GM12873 (cell line): ENCODE results near the gene CKAP5.

Source experiments
- CTCF ChIP-seq: IDR thresholded peaks from 2 replicates; pipeline ENCODE4 v1.5.1; 2012; ENCODE audit warnings: low read depth, mild to moderate bottlenecking, moderate library complexity, low read length, control low read depth; ENCODE audit not compliant: insufficient read depth; ENCODE audit errors: missing control alignments

Gene CKAP5

GRCh38 chr11:46701078-46701654 lies 144.9 kb downstream of the CKAP5 start:
- no peak for TF ChIP-seq CTCF

- TF ChIP-seq CTCF = no peak
Measured at GRCh38 chr11:46700241-46701077, 145.6 kb downstream of the CKAP5 start, which contains the start of the genes ARHGAP1 and ZNF408. Gene ARHGAP1, minus strand, starts transcription at chr11:46700619. Its CDS starts 4,512 bp downstream, at chr11:46696107. Gene ZNF408, plus strand, starts transcription at chr11:46701031. Its CDS starts 17 bp downstream, at chr11:46701048.

- no peak for TF ChIP-seq CTCF
Measured at GRCh38 chr11:46698597-46698996, 147.5 kb downstream of the CKAP5 start.

- no peak for TF ChIP-seq CTCF
Measured at GRCh38 chr11:46697723-46698122, 148.4 kb downstream of the CKAP5 start.

GRCh38 chr11:46697303-46697702 lies 148.8 kb downstream of the CKAP5 start:
- TF ChIP-seq CTCF = no peak

- no peak for TF ChIP-seq CTCF
Measured at GRCh38 chr11:46696212-46696558, 149.9 kb downstream of the CKAP5 start.

- no peak for TF ChIP-seq CTCF
Measured at GRCh38 chr11:46695345-46696211, 150.5 kb downstream of the CKAP5 start.
